Thoracic aorta (tissue), 2 donors: ENCODE measurements around the gene NNAT. TPM values are rescaled to one million over a fixed set of nuclear protein-coding genes. Genes with fewer than 3 reads are reported as not detected.

ENCODE experiments used
- ATAC-seq: fragments of 150-250 bp; one replicate; pipeline ENCODE4 v1.8.0; 2017; ENCODE audit warnings: low read depth; ENCODE audit not compliant: insufficient number of reproducible peaks, low FRiP score
- DNase-seq: peaks from one replicate; pipeline ENCODE4 v3.0.0-alpha.2; 2020; ENCODE audit warnings: low spot score
- H3K27ac ChIP-seq, 2 donors: fragments of 200-600 bp; sonication (generic); 1 replicate in 1 of 2; 2 replicates in 1 of 2; pipeline ENCODE4 v1.5.1; 2016; ENCODE audit warnings: mild to moderate bottlenecking in 2 of 2, moderate library complexity in 2 of 2
- H3K27me3 ChIP-seq: fragments of 200-600 bp; sonication (generic); replicated peaks from 2 replicates; pipeline ENCODE4 v1.6.0; 2016; ENCODE audit warnings: mild to moderate bottlenecking; ENCODE audit not compliant: insufficient read depth
- H3K36me3 ChIP-seq: fragments of 200-600 bp; sonication (generic); one replicate; pipeline ENCODE4 v1.5.1; 2016
- H3K4me1 ChIP-seq, 2 donors: fragments of 200-600 bp; sonication (generic); 1 replicate in 1 of 2; 2 replicates in 1 of 2; pipeline versions ENCODE4 v1.5.1 to v1.6.0; 2016; ENCODE audit warnings: low read depth in 2 of 2, mild to moderate bottlenecking in 1 of 2; ENCODE audit not compliant: control insufficient read depth in 1 of 2
- H3K4me3 ChIP-seq: fragments of 200-600 bp; sonication (generic); 2 replicates; pipeline ENCODE4 v1.5.1; 2016; ENCODE audit warnings: mild to moderate bottlenecking
- H3K9me3 ChIP-seq: fragments of 200-600 bp; sonication (generic); 2 replicates; pipeline ENCODE4 v1.5.1; 2016
- total RNA-seq, 2 donors: library from RNA; depleted of rRNA; stranded (reverse); fragments of >200 nt; gene quantifications; one replicate each; pipeline versions ENCODE4 v1.1.0 to v1.2.3, GENCODE V29; 2016
- TF ChIP-seq, protein P1 (sequence below): fragments of 200-600 bp; sonication (generic); IDR thresholded peaks from one replicate; pipeline ENCODE4 v1.5.1; 2019; ENCODE audit warnings: antibody characterized with exemption

Gene NNAT
- total RNA-seq, 2 donors from 2014 or later: 0.81 TPM; not detected in 1

DNA sequence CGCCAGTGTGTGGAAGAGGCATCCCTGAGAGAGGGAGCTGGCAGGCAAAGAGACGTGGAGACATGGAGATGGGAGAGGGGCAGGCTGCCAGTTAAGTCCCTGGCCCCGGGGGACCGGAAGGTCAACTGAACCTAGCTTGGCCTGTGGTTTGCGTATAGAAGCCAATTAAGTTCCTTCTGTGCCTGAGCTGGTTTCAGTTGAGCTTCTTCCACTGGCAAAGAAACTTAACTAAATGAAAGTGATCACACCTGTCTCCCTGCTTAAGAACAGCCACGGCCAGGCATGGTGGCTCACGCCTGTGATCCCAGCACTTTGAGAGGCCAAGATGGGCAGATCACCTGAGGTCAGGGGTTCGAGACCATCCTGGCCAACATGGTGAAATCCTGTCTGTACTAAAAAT lies 26.7 kb upstream of the NNAT start:
- ATAC-seq (no peak), DNase-seq (no peak)
- no peaks in the 10 kb centered on the region for H3K9me3 ChIP-seq
- H3K4me1 ChIP-seq: no peaks in the 10 kb centered on the region
- no peaks in the 10 kb centered on the region for H3K36me3 ChIP-seq
- TF ChIP-seq, protein P1, sequence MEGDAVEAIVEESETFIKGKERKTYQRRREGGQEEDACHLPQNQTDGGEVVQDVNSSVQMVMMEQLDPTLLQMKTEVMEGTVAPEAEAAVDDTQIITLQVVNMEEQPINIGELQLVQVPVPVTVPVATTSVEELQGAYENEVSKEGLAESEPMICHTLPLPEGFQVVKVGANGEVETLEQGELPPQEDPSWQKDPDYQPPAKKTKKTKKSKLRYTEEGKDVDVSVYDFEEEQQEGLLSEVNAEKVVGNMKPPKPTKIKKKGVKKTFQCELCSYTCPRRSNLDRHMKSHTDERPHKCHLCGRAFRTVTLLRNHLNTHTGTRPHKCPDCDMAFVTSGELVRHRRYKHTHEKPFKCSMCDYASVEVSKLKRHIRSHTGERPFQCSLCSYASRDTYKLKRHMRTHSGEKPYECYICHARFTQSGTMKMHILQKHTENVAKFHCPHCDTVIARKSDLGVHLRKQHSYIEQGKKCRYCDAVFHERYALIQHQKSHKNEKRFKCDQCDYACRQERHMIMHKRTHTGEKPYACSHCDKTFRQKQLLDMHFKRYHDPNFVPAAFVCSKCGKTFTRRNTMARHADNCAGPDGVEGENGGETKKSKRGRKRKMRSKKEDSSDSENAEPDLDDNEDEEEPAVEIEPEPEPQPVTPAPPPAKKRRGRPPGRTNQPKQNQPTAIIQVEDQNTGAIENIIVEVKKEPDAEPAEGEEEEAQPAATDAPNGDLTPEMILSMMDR: no peak
- H3K27ac ChIP-seq: no peak overlapping the region
- no peaks in the 10 kb centered on the region for H3K27me3 ChIP-seq
- no peak overlapping the region for H3K4me3 ChIP-seq

DNA sequence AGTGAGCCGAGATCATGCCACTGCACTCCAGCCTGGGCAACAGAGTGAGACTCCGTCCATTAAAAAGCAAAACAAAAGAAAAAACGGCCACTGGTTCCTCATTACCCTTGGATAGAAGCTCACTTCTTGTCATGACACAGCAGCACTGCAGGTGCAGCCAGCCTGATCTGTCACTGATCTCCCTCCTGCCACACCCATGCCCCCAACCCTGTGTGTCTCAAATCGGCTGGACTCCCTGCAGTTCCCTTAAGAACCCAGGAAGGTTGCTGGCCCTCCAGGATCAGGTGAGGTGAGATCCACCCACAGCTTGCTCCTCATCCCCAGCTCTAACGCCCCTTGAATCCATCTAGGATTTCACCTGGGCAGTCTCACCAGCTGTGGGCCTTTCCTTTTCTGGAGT lies 26.3 kb upstream of the NNAT start:
- Histone ChIP-seq H3K4me1 (no peaks in the 10 kb centered on the region), H3K27me3 (no peaks in the 10 kb centered on the region), H3K36me3 (no peaks in the 10 kb centered on the region), H3K9me3 (no peaks in the 10 kb centered on the region), H3K27ac (no peak overlapping the region), H3K4me3 (no peak overlapping the region)
- TF ChIP-seq, protein P1: no peak
- ATAC-seq (no peak), DNase-seq (no peak)

DNA sequence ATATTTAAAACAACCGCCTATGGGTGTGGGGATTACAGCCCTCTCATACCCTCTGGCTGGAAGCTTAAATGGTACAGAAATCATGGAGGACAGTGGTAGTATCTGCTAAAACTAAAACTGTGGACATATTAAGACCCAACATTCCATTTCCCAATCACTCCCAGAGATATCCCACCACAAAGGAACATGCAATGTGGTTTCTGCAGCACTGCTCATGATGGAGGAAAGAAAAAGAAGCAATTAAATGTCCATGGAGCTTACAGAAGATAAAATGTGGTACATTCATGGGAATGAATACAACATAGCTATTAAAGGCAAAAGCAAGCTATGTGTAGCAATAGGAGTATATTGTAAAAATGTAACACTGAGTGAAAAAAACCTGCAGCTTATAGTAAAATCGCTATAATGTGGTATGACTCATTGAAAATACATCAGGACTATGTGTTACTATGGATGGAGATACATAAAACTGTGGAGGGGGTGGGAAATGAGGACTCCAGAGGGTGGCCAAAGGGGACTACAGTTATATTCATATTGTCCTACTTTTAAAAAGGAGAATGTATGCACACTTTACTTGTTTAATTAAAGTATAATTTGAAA lies 22.9 kb upstream of the NNAT start:
- DNase-seq (no peak), ATAC-seq (no peak)
- Histone ChIP-seq H3K4me1 (no peaks in the 10 kb centered on the region), H3K36me3 (no peaks in the 10 kb centered on the region), H3K9me3 (no peaks in the 10 kb centered on the region), H3K27ac (no peak overlapping the region), H3K4me3 (no peak overlapping the region), H3K27me3 (no peaks in the 10 kb centered on the region)
- TF ChIP-seq, protein P1: no peak

DNA sequence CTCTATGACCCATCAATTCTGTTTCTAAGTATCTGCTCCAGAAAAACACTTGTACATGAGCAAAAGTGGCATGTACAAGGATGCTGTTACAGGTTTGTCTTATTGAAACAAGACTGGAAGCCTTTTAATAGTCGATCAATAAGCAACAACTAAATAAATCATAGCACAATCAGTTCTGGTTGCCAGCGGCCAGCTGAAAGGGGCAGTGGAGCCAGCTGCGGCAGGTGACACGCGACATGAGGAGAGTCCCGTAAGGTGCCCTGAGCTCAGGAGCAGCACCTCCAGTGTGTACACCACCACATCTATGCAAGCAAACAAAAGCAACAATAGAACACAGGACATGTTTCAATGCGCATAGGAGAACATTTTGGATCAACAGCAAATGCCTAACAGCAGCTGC lies 20.7 kb upstream of the NNAT start:
- Histone ChIP-seq H3K27ac (no peak overlapping the region), H3K27me3 (no peaks in the 10 kb centered on the region), H3K36me3 (no peaks in the 10 kb centered on the region), H3K4me1 (no peaks in the 10 kb centered on the region), H3K9me3 (no peaks in the 10 kb centered on the region), H3K4me3 (no peak overlapping the region)
- no peak for DNase-seq
- no peak for ATAC-seq
- TF ChIP-seq, protein P1: no peak

DNA sequence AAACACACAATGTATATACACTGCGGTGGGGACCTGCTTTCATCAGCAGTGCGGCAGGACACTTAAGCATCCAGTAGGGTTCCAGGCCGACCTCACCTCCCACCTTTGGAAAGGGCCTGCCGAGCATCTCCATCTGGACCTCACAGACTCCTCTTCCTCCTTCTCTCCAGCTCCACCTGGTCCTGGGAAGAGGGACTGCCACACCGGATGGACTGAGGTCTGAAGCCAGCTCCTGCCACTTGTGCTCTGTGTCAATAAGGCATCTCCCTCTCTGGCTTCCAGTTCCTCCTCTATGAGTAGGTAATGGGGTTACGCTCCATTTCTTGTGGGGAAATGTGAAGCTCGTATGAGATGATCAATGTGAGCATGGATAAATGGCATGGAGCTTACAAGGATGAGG lies 19.1 kb upstream of the NNAT start:
- TF ChIP-seq, protein P1: no peak
- Histone ChIP-seq H3K27me3 (no peaks in the 10 kb centered on the region), H3K4me3 (no peak overlapping the region), H3K4me1 (no peaks in the 10 kb centered on the region), H3K36me3 (no peaks in the 10 kb centered on the region), H3K27ac (no peak overlapping the region), H3K9me3 (no peaks in the 10 kb centered on the region)
- DNase-seq: no peak
- ATAC-seq: no peak
